Measurements from ENCODE around the gene MCCC2.

GRCh38 chr5:71701407-71701806, 114.3 kb downstream of the MCCC2 start:
- TF ChIP-seq CTCF (IDR thresholded peaks at IDR 0.05) (no peak), POLR2A (IDR thresholded peaks at IDR 0.05) (no peak)

Measured in thyroid gland (tissue), 4 donors.